NCI-H2171 (cell line): ENCODE measurements around the gene PID1.

Experiments used
- DNase-seq: peaks from one replicate; lab custom pipeline; 2025; lab: John Stamatoyannopoulos, UW

The PID1 gene

GRCh38 chr2:229270551-229271410, at the start of gene PID1:
PID1 (minus strand) TSS chr2:229271287; CDS start chr2:229271043, 244 bp downstream.
- DNase-seq: no peak

DNA sequence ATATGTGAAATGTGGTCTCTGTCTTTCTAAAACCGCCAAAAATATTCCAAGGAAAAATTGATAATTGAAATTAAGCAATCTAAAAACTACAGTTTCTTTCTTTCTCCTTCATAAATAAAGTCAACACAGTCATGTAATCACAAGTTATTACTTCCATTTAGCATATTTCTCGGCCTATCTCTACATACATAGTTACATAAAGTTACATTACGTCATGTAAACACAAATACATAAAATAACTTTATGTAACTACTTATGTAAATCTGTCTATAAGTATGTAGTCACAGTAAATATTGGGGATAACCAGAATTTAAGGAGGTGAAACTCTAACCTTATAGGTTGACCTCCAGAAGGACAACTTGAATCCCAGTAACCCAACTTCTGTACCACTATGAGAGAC, 48.5 kb upstream of the PID1 start:
- DNase-seq: no peak

DNA sequence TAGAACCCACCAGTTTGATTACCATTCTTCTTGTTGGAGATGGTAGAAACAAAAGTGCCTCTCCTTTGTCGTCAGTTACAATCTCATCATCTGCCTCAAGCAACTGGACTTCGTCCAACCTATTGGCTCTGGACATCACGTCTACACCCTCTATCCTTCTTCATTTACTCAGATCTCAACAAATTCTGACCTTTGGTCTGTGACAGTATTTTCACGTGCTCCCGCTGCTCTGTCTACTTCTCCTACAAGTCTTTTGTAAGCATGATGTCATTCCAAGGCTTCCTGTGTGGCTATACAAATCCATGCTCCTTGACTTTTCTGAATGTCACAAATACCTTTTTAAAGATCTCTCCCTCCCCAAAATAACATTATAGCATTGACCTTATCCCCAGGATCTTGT, 43.0 kb upstream of the PID1 start:
- no peak for DNase-seq

DNA sequence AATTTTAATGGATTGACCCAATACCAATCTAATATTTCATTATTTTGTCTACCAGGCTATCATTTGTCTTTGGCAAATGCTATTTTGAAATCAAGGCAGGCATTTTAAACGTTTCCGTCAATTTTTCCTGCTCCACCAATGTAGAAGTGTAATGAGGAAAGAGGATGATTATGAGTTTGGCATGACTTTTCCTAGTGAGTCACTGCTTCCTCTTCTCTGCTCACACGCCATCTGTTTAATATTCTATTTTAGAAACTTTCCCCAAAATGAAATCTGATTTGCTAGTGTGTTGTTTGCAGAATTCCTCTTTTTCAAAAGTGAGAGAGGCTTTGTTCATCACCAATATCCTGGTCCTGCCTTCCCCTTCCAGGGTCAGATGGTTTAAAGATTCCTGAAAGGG, 42.5 kb upstream of the PID1 start:
- no peak for DNase-seq

GRCh38 chr2:229301237-229301636, 30.1 kb upstream of the PID1 start:
- no peak for DNase-seq

- DNase-seq: no peak
Observed at GRCh38 chr2:229300790-229301189, 29.7 kb upstream of the PID1 start.

DNA sequence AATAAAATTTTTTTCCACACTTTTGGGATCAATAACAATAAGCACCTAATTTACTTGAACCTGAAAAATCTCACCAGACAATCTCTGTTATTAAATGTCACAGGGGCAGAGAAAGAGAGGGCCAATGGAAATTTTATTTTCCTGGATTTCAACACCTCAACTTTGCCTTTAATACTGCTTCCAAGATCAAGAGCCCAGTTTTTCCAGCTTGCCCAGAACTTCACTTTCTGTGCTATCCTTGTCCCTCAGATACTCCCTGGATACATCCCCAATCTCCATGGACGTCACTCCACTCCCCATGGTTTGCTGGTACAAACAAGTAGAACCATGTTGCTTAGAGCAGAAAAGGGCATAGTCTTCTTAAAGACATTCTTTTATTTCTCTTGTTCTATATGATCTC, 29.3 kb upstream of the PID1 start:
- no peak for DNase-seq

GRCh38 chr2:229297247-229297646, 26.2 kb upstream of the PID1 start:
- no peak for DNase-seq

DNA sequence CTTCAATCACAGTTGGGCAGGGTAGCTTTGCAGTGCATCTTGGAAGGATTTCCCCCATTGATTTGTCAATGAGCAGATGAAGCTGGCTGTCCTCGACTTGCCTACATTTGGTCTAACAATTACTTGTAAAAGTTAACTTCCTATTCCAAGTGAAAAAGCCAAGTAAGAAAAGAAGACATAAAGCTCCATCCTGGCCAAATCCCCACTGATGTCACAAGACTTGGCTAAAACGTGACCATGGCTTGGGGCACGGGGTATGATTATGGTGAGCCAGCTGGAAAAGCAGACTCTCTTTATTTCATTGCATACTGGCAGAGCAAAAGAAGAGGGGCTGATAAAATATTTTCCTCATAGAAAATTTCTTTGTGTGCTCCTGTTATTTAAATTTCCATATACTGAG, 25.4 kb upstream of the PID1 start:
- no peak for DNase-seq

GRCh38 chr2:229296016-229296415, 24.9 kb upstream of the PID1 start:
- DNase-seq: no peak

GRCh38 chr2:229287823-229288222, 16.7 kb upstream of the PID1 start:
- DNase-seq: no peak

DNA sequence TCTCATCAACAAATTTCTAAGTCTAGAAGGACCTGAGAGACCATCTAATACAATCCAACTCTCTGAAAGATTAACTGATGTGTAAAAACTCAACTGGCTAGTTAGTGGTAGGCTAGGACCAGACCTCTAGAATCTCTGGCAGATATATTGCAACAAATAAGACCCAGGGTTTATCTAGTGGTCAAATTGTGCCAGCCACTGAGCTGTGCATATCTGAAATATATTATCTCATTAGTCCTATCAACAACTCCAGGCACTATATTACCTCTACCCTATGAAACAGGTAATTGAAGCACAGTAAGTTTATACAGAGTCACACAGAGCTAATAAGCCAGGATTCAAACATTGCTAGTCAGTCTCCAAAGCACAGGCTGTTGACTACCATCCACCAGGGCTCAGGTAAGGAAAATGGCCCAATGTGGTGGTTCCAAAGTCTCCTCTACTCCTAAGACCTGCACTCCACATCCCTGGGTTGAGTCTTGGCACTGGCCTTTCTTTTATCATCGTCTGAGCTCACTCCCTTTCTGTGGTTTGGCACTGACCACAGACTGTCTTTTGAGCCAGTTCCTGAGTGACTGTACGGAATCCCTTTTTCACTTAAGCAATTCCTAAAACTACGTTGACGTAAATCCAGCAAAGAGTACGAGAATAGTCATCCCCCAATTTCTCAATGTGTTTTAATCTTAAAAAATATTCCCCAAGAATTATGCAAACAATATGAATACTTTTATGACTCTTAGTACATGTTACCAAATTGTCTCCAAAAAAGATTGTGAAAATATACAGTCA, 11.9 kb upstream of the PID1 start:
- DNase-seq: no peak

DNA sequence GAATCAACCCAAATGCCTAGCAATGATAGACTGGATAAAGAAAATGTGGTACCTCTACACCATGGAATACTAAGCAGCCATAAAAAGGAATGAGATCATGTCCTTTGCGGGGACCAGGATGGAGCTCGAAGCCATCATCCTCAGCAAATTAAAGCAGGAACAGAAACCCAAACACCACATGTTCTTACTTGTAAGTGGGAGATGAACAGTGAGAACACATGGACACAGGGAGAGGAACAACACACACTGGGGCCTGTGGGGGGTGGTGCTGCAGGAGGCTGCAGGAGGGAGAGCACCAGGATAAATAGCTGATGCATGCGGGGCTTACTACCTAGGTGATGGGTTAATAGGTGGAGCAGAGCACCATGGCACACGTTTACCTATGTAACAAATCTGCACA, 8.4 kb upstream of the PID1 start:
- no peak for DNase-seq

- DNase-seq: no peak
Observed at GRCh38 chr2:229275506-229275905, 4.4 kb upstream of the PID1 start.

- no peak for DNase-seq
Observed at GRCh38 chr2:229273723-229274338, 2.7 kb upstream of the PID1 start.

- no peak for DNase-seq
Observed at GRCh38 chr2:229273006-229273722, 2.1 kb upstream of the PID1 start.

GRCh38 chr2:229269941-229270340, 1.1 kb downstream of the PID1 start:
- no peak for DNase-seq

DNA sequence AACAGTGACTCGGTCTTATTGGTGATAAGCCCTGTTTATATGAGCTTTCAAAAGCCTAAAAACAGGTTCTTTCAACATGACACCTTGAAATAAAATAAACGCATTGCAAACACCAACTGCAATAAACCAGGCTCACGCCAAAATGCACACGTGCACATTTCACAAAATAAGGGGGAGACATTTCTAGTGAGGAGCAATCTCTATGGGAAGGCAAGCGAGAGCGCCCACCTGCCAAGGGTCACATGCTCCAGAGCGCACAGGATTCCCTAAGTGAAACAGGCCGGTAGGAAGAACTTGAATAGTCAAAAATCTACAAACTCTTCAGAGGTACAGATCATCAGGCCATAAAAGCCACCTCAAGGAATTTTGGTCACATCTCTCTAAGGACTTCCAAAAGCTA, 1.9 kb downstream of the PID1 start:
- DNase-seq: no peak

DNA sequence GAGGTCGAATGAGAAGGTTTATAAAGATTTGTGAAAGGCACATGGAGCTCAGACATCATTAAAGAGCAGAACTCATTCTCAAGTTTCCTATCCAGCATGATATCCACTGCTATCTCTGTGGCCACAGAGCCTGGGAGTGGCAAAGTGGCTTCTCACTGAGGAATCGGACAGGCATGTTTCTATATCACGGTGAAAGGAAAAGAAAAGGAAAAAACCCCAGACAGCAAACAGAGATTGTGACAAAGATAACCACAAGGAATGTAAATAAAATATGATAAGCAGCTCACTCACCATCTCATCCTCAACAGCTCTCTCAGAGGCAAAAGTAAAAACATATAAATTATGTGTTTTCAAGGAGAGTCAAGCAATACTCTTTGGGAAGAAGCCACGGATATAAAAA, 2.5 kb downstream of the PID1 start:
- no peak for DNase-seq

DNA sequence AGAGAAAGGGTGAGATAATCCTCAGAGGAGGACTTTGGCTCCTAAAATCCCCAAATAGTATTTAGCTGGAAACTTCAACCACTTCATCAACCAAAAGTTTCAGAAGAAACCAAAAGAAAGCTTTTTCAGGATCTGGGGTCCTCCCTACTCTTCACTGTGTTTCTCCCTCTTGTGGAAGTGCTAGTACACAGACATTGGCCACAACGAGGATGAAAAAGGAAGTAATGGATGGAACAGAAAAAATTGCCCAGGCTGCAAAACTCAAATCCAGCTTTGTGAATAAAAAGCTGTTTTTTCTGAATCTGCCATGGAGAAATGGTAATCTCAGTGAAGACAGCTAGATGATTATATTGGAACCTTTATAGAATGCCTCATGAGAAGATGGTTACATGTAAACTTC, 4.0 kb downstream of the PID1 start:
- no peak for DNase-seq

- DNase-seq: no peak
Observed at GRCh38 chr2:229265727-229266126, 5.4 kb downstream of the PID1 start.

- DNase-seq: no peak
Observed at GRCh38 chr2:229261599-229261998, 9.5 kb downstream of the PID1 start.
